ENCODE data around the gene SRGAP1. TPM values are rescaled to one million over a fixed set of nuclear protein-coding genes. Genes with fewer than 3 reads are reported as not detected.

The SRGAP1 gene
- total RNA-seq, 2 experiments from 2014 or later: 0.02 TPM; not detected in 1

DNA sequence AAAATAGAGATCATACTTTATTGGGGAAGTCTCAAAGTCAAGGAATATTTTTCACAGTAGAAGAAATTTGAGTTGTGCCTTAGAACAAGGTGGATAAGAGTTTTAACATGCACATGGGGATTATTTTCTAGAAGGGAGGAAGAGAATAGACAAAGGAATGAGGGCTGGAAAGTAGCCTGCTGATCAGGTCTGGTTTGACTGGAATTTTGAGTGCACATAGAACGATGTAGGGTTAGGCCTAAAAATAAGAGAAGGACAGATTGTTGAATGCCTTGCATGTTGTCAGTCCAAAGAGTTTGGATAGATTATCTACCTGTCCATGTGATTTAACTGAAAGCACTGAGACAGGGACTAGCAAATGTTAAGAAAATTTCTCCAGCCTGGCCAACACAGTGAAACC lies 87.2 kb downstream of the SRGAP1 start:
- Mint-ChIP-seq H3K9me3 (no peaks in the 10 kb centered on the region), H3K27ac (no peak overlapping the region), H3K4me1 (ENCODE audit: low read depth) (no peaks in the 10 kb centered on the region), H3K4me3 (no peak overlapping the region), H3K36me3 (ENCODE audit: low read depth) (no peaks in the 10 kb centered on the region), H3K27me3 (ENCODE audit: low read depth) (peaks cover 5% of the 10 kb centered on the region)
- CTCF ChIA-PET: no interaction called here
- intact Hi-C loops (cut with micrococcal nuclease): no loop called here
- DNase-seq: no peak

DNA sequence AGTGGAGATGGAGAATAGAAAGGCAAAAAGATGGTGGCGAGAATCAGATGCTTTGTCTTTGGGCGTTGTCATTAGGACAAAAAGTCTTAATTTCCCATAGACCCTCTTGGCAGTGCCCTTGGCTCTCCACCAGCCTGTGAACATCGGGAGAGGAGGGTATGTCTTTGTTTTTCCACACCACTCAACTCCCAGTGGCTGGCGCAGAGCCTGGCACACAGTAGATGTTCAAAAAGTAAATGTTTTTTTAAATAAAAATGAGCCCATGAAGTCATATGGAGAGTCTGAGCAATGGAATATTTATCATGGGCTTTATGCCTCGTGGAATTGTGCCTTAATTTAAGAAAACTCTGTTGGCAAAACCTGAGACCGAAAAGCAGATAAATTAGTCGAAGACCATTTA lies 90.4 kb downstream of the SRGAP1 start:
- intact Hi-C loops (cut with micrococcal nuclease): no loop called here
- Mint-ChIP-seq H3K36me3 (ENCODE audit: low read depth) (no peaks in the 10 kb centered on the region), H3K4me3 (no peak overlapping the region), H3K4me1 (ENCODE audit: low read depth) (no peaks in the 10 kb centered on the region), H3K27ac (no peak overlapping the region), H3K9me3 (no peaks in the 10 kb centered on the region), H3K27me3 (ENCODE audit: low read depth) (peaks cover 5% of the 10 kb centered on the region)
- CTCF ChIA-PET: no interaction called here
- no peak for DNase-seq

DNA sequence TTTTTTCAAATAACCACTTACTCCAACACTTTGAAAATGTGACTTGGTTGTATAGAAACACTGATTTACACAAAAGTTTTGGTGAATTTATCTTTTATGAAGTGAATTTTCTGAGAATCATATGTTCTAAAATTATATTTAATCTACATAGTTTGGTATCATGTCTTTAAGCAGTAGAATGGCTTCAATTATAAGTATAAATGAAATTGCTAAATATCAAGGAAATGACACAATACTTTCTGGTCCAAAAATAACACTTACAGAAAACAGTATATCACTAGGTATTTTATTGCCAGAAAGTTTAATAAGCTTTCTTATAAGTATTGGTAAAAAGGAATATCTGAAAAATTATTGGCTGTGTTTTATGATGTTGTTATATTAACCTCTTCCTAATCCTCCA lies 90.9 kb downstream of the SRGAP1 start:
- intact Hi-C loops (cut with micrococcal nuclease): no loop called here
- Mint-ChIP-seq H3K4me1 (ENCODE audit: low read depth) (no peaks in the 10 kb centered on the region), H3K27ac (no peak overlapping the region), H3K4me3 (no peak overlapping the region), H3K9me3 (no peaks in the 10 kb centered on the region), H3K27me3 (ENCODE audit: low read depth) (peaks cover 5% of the 10 kb centered on the region), H3K36me3 (ENCODE audit: low read depth) (no peaks in the 10 kb centered on the region)
- no peak for DNase-seq
- CTCF ChIA-PET: no interaction called here

DNA sequence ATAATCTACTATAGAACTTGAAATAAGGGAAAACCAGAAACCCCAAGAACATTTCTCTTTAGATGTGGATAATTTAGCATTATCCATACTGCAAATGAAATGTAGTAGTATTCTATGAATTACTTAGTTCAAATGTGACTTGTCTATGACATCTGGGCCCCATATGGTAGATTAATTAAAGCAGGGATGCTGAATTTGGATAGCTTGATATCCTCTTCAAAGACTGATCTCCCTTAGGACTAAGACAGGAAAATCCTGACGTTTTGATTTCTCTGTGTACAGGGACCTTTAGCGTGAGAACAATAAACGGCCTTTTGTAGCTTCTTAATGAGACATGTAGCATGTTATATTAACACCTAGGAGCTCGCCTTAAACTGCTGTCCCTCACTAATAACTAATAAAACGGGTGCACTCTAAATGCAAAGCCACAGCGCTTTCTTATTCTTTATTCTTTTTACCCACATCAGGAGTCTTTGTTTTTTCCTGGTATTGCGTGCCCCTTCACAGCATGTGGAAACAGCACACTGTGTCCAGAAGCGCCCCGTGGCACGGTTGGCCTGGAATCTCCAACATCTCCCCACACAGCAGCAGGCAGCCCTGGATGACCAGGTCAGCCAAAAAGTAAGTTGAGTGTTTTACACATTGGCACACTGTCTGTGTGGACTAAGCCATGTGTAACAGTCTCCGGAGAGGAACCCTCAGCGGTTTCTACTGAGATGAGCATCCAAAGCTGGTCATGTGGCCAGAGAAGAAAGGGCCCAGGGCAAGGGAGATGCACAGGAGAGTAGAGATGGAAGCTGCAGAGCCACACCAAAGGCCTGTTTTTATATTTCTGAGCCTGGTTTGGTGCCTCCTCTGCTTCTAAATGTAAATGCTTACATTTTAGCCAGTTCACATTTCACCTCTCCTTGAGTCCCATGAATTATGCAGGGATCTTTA lies 93.1 kb downstream of the SRGAP1 start:
- intact Hi-C loops (cut with micrococcal nuclease): no loop called here
- Mint-ChIP-seq H3K9me3 (no peaks in the 10 kb centered on the region), H3K27ac (no peak overlapping the region), H3K4me3 (no peak overlapping the region), H3K36me3 (ENCODE audit: low read depth) (no peaks in the 10 kb centered on the region), H3K4me1 (ENCODE audit: low read depth) (no peaks in the 10 kb centered on the region), H3K27me3 (ENCODE audit: low read depth) (peaks cover 3% of the 10 kb centered on the region)
- no peak for DNase-seq
- CTCF ChIA-PET: no interaction called here

DNA sequence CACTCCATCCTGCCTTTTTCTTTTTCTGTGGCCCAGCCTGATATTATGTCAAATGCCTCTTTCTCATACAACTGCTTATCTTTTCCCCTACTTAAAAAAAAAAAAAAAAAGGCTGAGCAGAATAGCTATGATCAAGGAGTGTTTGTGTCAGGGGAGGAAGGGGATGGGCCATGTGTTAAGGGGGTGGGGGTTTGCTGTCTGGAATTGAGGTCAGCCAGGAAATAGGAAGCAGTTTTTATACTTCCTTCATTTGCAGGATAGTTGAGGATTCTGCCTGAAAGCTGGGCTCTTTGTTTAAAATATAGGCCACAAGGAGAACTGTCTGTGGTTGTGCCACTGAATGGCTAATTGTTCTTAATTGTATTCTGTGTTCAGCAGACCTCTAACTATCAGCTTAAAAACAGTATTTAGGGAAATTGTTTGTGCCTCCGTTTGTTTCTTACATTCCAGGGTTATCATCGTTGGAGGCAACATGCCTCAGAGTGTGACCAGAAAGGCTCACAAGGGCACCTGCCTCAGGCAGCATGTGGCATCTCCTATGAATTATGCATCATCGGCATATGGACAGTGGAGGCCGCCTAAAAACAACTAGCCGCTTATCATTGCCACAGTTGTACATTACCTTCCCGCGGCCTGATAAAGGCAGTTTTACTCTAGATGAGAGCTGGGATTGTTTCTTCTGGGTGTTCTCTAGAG lies 96.0 kb downstream of the SRGAP1 start:
- Mint-ChIP-seq H3K4me3 (no peak overlapping the region), H3K9me3 (no peaks in the 10 kb centered on the region), H3K4me1 (ENCODE audit: low read depth) (no peaks in the 10 kb centered on the region), H3K27me3 (ENCODE audit: low read depth) (no peaks in the 10 kb centered on the region), H3K36me3 (ENCODE audit: low read depth) (no peaks in the 10 kb centered on the region), H3K27ac (no peak overlapping the region)
- intact Hi-C loops (cut with micrococcal nuclease): no loop called here
- CTCF ChIA-PET: no interaction called here
- DNase-seq: no peak

DNA sequence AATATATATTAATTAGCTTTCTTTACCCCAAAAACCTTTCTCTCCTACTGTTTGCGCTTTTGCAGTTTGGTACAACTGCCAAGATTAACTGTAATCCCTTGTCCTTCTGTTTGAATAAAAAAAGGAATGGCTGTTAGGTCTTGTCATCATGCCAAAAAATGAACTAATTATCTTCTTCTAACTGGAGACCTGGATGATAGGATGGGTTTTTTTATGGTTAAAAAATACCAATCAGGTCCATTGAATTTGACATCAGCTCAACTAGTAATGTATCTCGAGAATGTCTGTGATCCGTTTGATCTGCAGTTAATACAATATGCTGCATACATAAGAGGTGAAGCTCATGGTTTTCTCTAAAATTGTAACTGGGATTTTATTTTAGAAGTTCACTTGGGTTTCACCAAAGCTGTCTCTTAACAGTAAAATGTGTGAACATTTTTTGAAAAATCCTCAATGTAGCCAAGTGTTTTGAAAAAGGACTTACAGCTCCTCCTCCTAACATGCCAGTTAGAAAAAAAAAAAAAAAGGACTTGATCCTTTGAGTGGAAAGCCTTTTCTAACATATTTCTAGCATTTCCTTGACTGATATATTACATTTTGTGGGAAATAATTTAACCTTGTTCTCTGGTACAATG lies 96.8 kb downstream of the SRGAP1 start:
- H3K27me3 Mint-ChIP-seq (ENCODE audit: low read depth): no peaks in the 10 kb centered on the region
- no peak overlapping the region for H3K27ac Mint-ChIP-seq
- H3K4me3 Mint-ChIP-seq: no peak overlapping the region
- CTCF ChIA-PET: interaction anchor here (0.6 kb wide), 1 partner anchor 62 kb away, joined by 3 read pairs; no protein-coding TSS in a partner anchor
- no peak for DNase-seq
- intact Hi-C loops (cut with micrococcal nuclease): no loop called here
- H3K4me1 Mint-ChIP-seq (ENCODE audit: low read depth): no peaks in the 10 kb centered on the region
- H3K36me3 Mint-ChIP-seq (ENCODE audit: low read depth): no peaks in the 10 kb centered on the region
- H3K9me3 Mint-ChIP-seq: no peaks in the 10 kb centered on the region

DNA sequence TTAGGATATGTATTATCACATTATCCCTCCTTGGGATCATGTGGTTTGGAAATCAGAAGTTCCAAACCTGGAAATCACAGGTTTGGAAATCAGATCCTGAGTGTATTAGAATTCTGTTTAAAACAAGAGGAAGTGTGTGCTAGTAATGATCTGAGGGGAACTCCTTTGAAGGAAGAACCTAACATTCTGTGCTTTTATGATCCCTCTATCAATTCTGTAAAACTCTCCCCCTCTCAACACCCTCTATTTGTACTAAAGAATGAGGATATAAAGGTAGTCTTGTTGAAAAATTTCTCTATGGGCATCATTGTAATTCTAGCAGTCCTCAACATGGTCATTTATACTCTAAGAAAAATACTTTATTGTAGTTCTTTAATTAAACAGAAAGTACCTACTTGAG lies 97.4 kb downstream of the SRGAP1 start:
- Mint-ChIP-seq H3K9me3 (no peaks in the 10 kb centered on the region), H3K27me3 (ENCODE audit: low read depth) (no peaks in the 10 kb centered on the region), H3K4me3 (no peak overlapping the region), H3K4me1 (ENCODE audit: low read depth) (no peaks in the 10 kb centered on the region), H3K27ac (no peak overlapping the region), H3K36me3 (ENCODE audit: low read depth) (no peaks in the 10 kb centered on the region)
- CTCF ChIA-PET: no interaction called here
- intact Hi-C loops (cut with micrococcal nuclease): no loop called here
- DNase-seq: no peak

DNA sequence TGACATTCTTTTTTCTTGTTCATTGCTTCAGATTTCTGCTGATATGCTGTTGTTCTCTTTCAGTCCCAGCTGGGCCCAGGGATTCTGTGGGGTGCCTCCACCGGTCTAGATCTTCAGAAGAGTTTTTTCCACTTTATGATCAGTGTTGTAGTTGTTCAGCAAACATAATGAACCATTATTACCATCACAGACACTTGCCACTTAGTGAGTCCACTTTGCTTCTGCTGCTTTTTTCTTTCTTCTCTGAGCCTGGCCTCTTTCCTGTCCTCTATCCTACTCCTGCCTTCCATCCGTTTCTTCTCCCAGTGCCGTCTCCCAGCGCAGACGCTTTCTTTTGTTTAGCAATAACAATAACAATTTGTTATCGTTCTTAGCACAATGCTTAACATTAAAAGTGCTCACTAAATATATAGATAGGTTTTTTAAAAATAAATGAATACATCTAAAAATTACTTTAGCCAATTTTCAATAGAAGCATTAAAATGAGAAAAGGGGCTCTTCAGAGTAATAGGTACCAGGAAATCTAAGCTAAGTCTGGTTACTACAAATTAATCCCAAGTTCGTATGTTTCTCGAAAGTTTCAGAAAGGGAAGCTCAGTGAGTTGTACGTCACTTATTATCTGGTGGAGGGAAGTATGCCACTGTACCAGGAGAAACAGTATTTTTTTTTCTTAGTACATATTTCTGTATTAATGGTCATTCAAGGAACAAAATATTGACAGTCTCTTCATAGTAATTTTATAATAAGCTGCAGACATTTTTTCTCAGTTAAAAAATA lies 98.2 kb downstream of the SRGAP1 start:
- intact Hi-C loops (cut with micrococcal nuclease): no loop called here

DNA sequence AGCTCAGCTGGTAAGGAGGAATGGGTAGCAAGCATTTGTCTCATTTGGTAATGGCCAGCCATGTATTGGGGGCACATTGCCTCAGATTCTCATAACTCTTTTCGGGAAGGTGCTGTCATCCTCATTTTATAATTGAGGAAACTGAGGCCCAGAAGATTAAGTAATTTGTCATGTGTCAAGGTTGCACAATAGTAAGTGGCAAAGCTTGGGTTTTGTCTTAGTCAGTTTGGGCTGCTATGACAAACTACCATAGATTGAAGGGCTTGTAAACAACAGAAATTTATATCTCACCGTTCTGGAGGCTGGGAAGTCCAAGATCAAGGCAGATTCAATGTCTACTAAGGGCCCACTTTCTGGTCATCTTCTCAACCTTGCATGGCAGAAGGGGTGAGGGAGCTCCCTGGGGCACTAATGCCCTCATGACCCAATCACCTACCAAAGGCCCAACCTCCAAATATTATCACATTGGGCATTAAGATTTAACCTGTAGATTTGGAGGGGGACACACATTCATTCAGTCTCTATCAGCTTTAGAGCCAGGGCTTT lies 99.6 kb downstream of the SRGAP1 start:
- intact Hi-C loops (cut with micrococcal nuclease): no loop called here
- no peak overlapping the region for H3K4me3 Mint-ChIP-seq
- no peak for DNase-seq
- no peaks in the 10 kb centered on the region for H3K27me3 Mint-ChIP-seq (ENCODE audit: low read depth)
- H3K9me3 Mint-ChIP-seq: no peaks in the 10 kb centered on the region
- H3K27ac Mint-ChIP-seq: no peak overlapping the region
- H3K36me3 Mint-ChIP-seq (ENCODE audit: low read depth): no peaks in the 10 kb centered on the region
- CTCF ChIA-PET: interaction anchor here (0.7 to 1.5 kb wide), 2 partner anchors 16 to 127 kb away, joined by 4 read pairs; no protein-coding TSS in a partner anchor
- no peaks in the 10 kb centered on the region for H3K4me1 Mint-ChIP-seq (ENCODE audit: low read depth)

More for the DNA sequence above, 98.2 kb downstream of the SRGAP1 start:
- Mint-ChIP-seq H3K27me3 (ENCODE audit: low read depth) (no peaks in the 10 kb centered on the region), H3K36me3 (ENCODE audit: low read depth) (no peaks in the 10 kb centered on the region), H3K9me3 (no peaks in the 10 kb centered on the region), H3K27ac (no peak overlapping the region), H3K4me3 (no peak overlapping the region), H3K4me1 (ENCODE audit: low read depth) (no peaks in the 10 kb centered on the region)
- CTCF ChIA-PET: interaction anchor here (1.5 kb wide), 1 partner anchor 15 kb away, joined by 4 read pairs; no protein-coding TSS in a partner anchor
- no peak for DNase-seq

DNA sequence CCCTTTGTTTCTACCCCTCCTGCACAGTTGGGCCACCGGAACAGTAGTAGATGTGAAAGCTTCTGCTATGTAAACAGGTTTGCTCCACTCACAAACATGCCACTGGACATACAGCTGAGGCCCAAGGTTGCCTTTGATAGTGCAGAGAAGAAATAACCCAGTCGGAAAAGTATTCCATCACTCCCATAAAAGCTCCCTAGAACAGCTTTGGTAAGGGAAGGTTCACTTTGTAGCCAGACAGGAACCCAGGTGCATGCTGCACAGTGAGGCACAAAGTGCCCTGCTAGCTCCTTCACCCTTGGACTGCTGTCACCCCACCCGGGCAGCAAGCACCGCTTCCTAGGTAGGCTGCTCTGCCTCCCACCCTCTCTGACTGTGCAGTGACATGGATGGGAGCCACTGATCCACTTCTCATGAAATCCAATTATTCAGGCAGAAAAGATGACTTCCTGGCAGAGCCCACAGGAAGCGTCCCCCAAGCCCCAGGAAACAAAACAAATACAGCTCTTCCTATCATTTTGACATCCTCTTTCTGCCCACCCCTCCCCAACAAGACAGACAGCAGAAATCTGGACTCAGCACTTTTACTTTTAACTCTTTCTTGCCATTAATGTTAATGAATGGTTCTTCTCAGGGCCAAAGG lies 100.2 kb downstream of the SRGAP1 start:
- no peak for DNase-seq
- no peaks in the 10 kb centered on the region for H3K36me3 Mint-ChIP-seq (ENCODE audit: low read depth)
- CTCF ChIA-PET: no interaction called here
- no peaks in the 10 kb centered on the region for H3K27me3 Mint-ChIP-seq (ENCODE audit: low read depth)
- H3K27ac Mint-ChIP-seq: no peak overlapping the region
- intact Hi-C loops (cut with micrococcal nuclease): no loop called here
- H3K9me3 Mint-ChIP-seq: no peaks in the 10 kb centered on the region
- H3K4me1 Mint-ChIP-seq (ENCODE audit: low read depth): no peaks in the 10 kb centered on the region
- H3K4me3 Mint-ChIP-seq: no peak overlapping the region

DNA sequence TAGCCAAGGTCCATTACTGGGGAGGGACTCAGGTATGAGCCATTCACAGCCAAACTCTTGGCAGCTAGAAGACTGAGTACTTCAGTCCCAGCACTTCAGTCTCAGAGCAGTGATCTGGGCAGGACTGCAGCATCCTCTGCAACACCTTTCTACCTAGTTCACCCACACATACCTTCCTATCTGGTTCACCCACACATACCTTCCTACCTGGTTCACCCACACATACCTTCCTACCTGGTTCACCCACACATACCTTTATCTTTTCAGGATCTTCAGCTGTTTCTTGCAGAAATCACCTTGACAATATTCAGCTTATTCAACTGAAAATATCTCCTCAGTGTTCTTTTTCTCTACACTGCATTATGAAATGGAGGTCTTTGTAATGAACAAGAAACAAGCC lies 101.3 kb downstream of the SRGAP1 start:
- no peak for DNase-seq
- Mint-ChIP-seq H3K36me3 (ENCODE audit: low read depth) (no peaks in the 10 kb centered on the region), H3K9me3 (no peaks in the 10 kb centered on the region), H3K27me3 (ENCODE audit: low read depth) (no peaks in the 10 kb centered on the region), H3K27ac (no peak overlapping the region), H3K4me3 (no peak overlapping the region), H3K4me1 (ENCODE audit: low read depth) (no peaks in the 10 kb centered on the region)
- CTCF ChIA-PET: interaction anchor here (0.6 kb wide), 1 partner anchor 81 kb away, joined by 3 read pairs; no protein-coding TSS in a partner anchor
- intact Hi-C loops (cut with micrococcal nuclease): no loop called here
